ENCODE results near the gene SAMD8. TPM values are rescaled to one million over a fixed set of nuclear protein-coding genes. Genes with fewer than 3 reads are reported as not detected.

Gene SAMD8
- total RNA-seq, 1 experiment from 2014 or later, result 17.1 TPM

DNA sequence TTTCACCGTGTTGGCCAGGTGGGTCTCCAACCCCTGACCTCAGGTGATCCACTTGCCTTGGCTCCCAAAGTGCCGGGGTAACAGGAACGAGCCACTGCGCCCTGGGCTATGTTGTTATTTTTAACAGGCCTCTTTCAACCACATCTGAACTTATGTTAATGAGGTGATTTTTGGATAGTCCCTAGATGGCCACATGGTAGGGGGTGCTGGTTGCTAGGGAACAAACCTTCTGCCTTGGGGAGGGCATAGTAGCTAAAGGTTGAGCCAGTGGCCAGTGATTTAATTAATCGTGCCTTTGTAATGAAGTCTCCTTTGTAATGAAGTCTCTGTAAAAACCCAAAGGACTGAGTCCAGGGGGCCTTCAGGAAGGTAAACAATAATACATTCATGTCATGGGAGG is 115.2 kb downstream of the SAMD8 start:
- CTCF ChIA-PET, result no interaction called here
- H3K9me3 ChIP-seq (ENCODE audit: low read depth, low read length, poor library complexity, severe bottlenecking), result no peaks in the 10 kb centered on the region
- no peak overlapping the region for H3K27ac ChIP-seq (ENCODE audit: low read depth, low read length, poor library complexity, severe bottlenecking)
- DNase-seq (ENCODE audit: low spot score), result no peak
- H3K27me3 ChIP-seq (replicated peaks; ENCODE audit: insufficient read depth, low read depth, low read length, poor library complexity), result no peaks in the 10 kb centered on the region
- BruUV-seq (replicated peaks), result no TSS peak
- POLR2A ChIA-PET (ENCODE audit: low non-redundant PET), result no interaction called here
- peaks cover 88% of the 10 kb centered on the region for H3K36me3 ChIP-seq (ENCODE audit: insufficient read depth, low read length, poor library complexity, severe bottlenecking)
- TF ChIP-seq EZH2 (IDR thresholded peaks at IDR 0.05; ENCODE audit: borderline replicate concordance, low read depth, low read length, poor library complexity, severe bottlenecking), result no peak
- TF ChIP-seq, protein P1, sequence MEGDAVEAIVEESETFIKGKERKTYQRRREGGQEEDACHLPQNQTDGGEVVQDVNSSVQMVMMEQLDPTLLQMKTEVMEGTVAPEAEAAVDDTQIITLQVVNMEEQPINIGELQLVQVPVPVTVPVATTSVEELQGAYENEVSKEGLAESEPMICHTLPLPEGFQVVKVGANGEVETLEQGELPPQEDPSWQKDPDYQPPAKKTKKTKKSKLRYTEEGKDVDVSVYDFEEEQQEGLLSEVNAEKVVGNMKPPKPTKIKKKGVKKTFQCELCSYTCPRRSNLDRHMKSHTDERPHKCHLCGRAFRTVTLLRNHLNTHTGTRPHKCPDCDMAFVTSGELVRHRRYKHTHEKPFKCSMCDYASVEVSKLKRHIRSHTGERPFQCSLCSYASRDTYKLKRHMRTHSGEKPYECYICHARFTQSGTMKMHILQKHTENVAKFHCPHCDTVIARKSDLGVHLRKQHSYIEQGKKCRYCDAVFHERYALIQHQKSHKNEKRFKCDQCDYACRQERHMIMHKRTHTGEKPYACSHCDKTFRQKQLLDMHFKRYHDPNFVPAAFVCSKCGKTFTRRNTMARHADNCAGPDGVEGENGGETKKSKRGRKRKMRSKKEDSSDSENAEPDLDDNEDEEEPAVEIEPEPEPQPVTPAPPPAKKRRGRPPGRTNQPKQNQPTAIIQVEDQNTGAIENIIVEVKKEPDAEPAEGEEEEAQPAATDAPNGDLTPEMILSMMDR (conservative IDR thresholded peaks at IDR 0.05; ENCODE audit: low read depth, low read length), result no peak
- no peak overlapping the region for H3K4me3 ChIP-seq (ENCODE audit: low read depth, low read length, poor library complexity, severe bottlenecking)
- intact Hi-C loops (cut with micrococcal nuclease; ENCODE audit: unreplicated experiment), result no loop called here
- no peaks in the 10 kb centered on the region for H3K4me1 ChIP-seq (ENCODE audit: insufficient read depth, low read length, poor library complexity, severe bottlenecking)

DNA sequence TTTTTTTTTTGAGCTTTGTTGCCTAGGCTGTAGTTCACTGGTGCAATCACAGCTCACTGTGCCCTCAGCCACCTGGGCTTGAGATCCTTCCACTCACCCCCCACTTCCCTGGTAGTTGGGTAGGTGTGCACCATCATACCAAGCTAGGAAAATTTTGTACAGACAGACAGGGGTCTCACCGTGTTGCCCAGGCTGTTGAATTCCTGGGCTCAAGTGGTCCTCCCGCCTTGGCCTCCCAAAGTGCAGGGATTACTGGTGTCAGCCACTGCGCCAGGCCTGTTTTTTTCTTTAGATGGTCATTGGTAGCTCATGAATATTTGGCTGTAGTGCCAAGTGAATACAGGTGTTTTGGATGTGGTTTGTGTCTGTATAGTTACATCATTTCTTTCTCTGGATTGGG is 116.8 kb downstream of the SAMD8 start:
- POLR2A ChIA-PET (ENCODE audit: low non-redundant PET), result no interaction called here
- peaks cover 81% of the 10 kb centered on the region for H3K36me3 ChIP-seq (ENCODE audit: insufficient read depth, low read length, poor library complexity, severe bottlenecking)

DNA sequence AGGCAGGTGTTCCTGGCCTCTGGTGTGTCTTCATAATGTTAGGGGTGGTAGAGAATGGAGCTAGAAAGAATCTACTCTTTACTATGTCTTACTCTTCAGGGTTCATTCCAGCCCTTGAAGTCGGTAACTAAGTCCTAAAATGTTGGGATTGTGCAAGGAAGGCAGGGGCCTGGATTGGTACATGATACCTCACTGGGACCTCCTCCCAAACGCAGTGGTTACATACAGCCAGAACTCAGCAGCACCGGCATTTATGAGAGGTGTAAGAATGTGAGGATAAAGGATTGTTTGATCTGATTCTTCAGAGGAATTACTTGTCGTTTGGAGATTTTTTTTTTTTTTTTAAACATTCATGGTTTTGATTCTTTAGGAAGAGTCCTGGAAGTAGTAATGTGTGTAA is 117.4 kb downstream of the SAMD8 start:
- Histone ChIP-seq H3K27ac (ENCODE audit: low read depth, low read length, poor library complexity, severe bottlenecking) (peak overlapping the region; percentile 14), H3K4me3 (ENCODE audit: low read depth, low read length, poor library complexity, severe bottlenecking) (no peak overlapping the region), H3K36me3 (ENCODE audit: insufficient read depth, low read length, poor library complexity, severe bottlenecking) (peaks cover 75% of the 10 kb centered on the region), H3K4me1 (ENCODE audit: insufficient read depth, low read length, poor library complexity, severe bottlenecking) (no peaks in the 10 kb centered on the region), H3K9me3 (ENCODE audit: low read depth, low read length, poor library complexity, severe bottlenecking) (no peaks in the 10 kb centered on the region), H3K27me3 (replicated peaks; ENCODE audit: insufficient read depth, low read depth, low read length, poor library complexity) (no peaks in the 10 kb centered on the region)
- TF ChIP-seq, protein P1 (conservative IDR thresholded peaks at IDR 0.05; ENCODE audit: low read depth, low read length), result no peak
- no peak for TF ChIP-seq EZH2 (IDR thresholded peaks at IDR 0.05; ENCODE audit: borderline replicate concordance, low read depth, low read length, poor library complexity, severe bottlenecking)
- DNase-seq (ENCODE audit: low spot score), result no peak
- POLR2A ChIA-PET (ENCODE audit: low non-redundant PET), result no interaction called here
- CTCF ChIA-PET, result no interaction called here
- intact Hi-C loops (cut with micrococcal nuclease; ENCODE audit: unreplicated experiment), result no loop called here
- BruUV-seq (replicated peaks), result no TSS peak

More for the DNA sequence above, 116.8 kb downstream of the SAMD8 start:
- no TSS peak for BruUV-seq (replicated peaks)
- no peak overlapping the region for H3K4me3 ChIP-seq (ENCODE audit: low read depth, low read length, poor library complexity, severe bottlenecking)
- intact Hi-C loops (cut with micrococcal nuclease; ENCODE audit: unreplicated experiment), result no loop called here
- CTCF ChIA-PET, result no interaction called here
- H3K9me3 ChIP-seq (ENCODE audit: low read depth, low read length, poor library complexity, severe bottlenecking), result no peaks in the 10 kb centered on the region
- no peak for TF ChIP-seq EZH2 (IDR thresholded peaks at IDR 0.05; ENCODE audit: borderline replicate concordance, low read depth, low read length, poor library complexity, severe bottlenecking)
- TF ChIP-seq, protein P1 (conservative IDR thresholded peaks at IDR 0.05; ENCODE audit: low read depth, low read length), result no peak
- H3K27me3 ChIP-seq (replicated peaks; ENCODE audit: insufficient read depth, low read depth, low read length, poor library complexity), result no peaks in the 10 kb centered on the region
- no peaks in the 10 kb centered on the region for H3K4me1 ChIP-seq (ENCODE audit: insufficient read depth, low read length, poor library complexity, severe bottlenecking)
- H3K27ac ChIP-seq (ENCODE audit: low read depth, low read length, poor library complexity, severe bottlenecking), result peak overlapping the region; percentile 14
- no peak for DNase-seq (ENCODE audit: low spot score)
